K562 (cell line): Measurements from ENCODE around the gene ZNF280D. TPM values are rescaled to one million over a fixed set of nuclear protein-coding genes. Genes with fewer than 3 reads are reported as not detected.

Experiments
- ATAC-seq: fragments of 200-7000 bp; cut with Tn5 transposase; 3 replicates; pipeline ENCODE4 v1.9.1; 2020; ENCODE audit warnings: moderate library complexity
- BruUV-seq: library from RNA; stranded (reverse); fragments of 400-500 nt; replicated peaks from 2 replicates; lab custom pipeline; 2021; lab: Mats Ljungman, UMichigan
- CTCF ChIA-PET: fragments of 300-600 bp; formaldehyde crosslinking; extraction: SDS; loops from one replicate; lab custom pipeline; 2021; ENCODE audit warnings: low intra/inter-chr PET ratio; lab: Yijun Ruan, JAX
- POLR2A ChIA-PET: fragments of 300-600, 350-650 bp; sonication (Branson Sonifier 250); formaldehyde crosslinking; extraction: SDS; loops from one replicate; lab custom pipeline; 2021; ENCODE audit warnings: antibody characterized with exemption, inconsistent platforms; lab: Yijun Ruan, JAX
- DNase-seq, 4 experiments: peaks; one replicate each; pipeline versions ENCODE4 v3.0.0 to v3.0.0-alpha.2; 2011 to 2018; ENCODE audit warnings: low spot score in 3 of 4, mixed read lengths in 3 of 4; ENCODE audit errors: extremely low read depth in 1 of 4
- FAIRE-seq: peaks from 2 replicates; lab custom pipeline; 2011; peaks lifted over from hg19 to GRCh38; lab: Jason Lieb, UNC
- H2AFZ ChIP-seq: 2 replicates; pipeline ENCODE4 v1.6.0; 2011; ENCODE audit warnings: low read depth, low read length, control low read depth, inconsistent platforms
- H3K27ac ChIP-seq: fragments of 200-600 bp; 3 replicates; pipeline ENCODE4 v1.8.0; 2011; ENCODE audit warnings: low read depth, mild to moderate bottlenecking, control low read depth, inconsistent platforms, low read length, moderate library complexity, mixed read lengths; ENCODE audit errors: extremely low read depth
- H3K27me3 ChIP-seq, 2 experiments: fragments of 300-600 bp in 1 of 2; 2 replicates in 1 of 2; 3 replicates in 1 of 2; pipeline versions ENCODE4 v1.6.0 to v1.8.0; 2011; ENCODE audit warnings: inconsistent platforms in 2 of 2, low read length in 2 of 2, mild to moderate bottlenecking in 1 of 2, mixed read lengths in 1 of 2, moderate library complexity in 1 of 2; ENCODE audit not compliant: control insufficient read depth in 2 of 2, insufficient read depth in 2 of 2
- H3K36me3 ChIP-seq: fragments of 300-600 bp; 3 replicates; pipeline ENCODE4 v1.8.0; 2011; ENCODE audit warnings: mild to moderate bottlenecking, low read length, inconsistent platforms; ENCODE audit not compliant: control insufficient read depth, insufficient read depth
- H3K4me1 ChIP-seq, 2 experiments: fragments of 200-600 bp in 1 of 2; replicated peaks in 1 of 2; 2 replicates in 1 of 2; 3 replicates in 1 of 2; pipeline versions ENCODE4 v1.5.1 to v1.8.0; 2011; ENCODE audit warnings: inconsistent platforms in 2 of 2, low read length in 2 of 2, mild to moderate bottlenecking in 1 of 2, mixed read lengths in 1 of 2, moderate library complexity in 1 of 2; ENCODE audit not compliant: control insufficient read depth in 2 of 2, insufficient read depth in 2 of 2
- H3K4me2 ChIP-seq: 2 replicates; pipeline ENCODE4 v1.6.1; 2011; ENCODE audit warnings: low read length, control low read depth, inconsistent platforms, mixed read lengths; ENCODE audit not compliant: insufficient read depth
- H3K4me3 ChIP-seq: fragments of 200-600 bp; sonication (generic), shearing (Covaris generic); 2 replicates; pipeline ENCODE4 v1.5.1; 2016; ENCODE audit warnings: control low read depth, inconsistent platforms
- H3K79me2 ChIP-seq: fragments of 200-600 bp; 3 replicates; pipeline ENCODE4 v1.8.0; 2011; ENCODE audit warnings: low read length, inconsistent platforms; ENCODE audit not compliant: control insufficient read depth, insufficient read depth
- H3K9ac ChIP-seq, 2 experiments: 2 replicates each; pipeline versions ENCODE4 v1.6.0 to v1.6.1; 2011; ENCODE audit warnings: low read depth in 2 of 2, low read length in 2 of 2, control low read depth in 1 of 2, inconsistent platforms in 1 of 2, mild to moderate bottlenecking in 1 of 2, mixed read lengths in 1 of 2; ENCODE audit not compliant: insufficient read depth in 1 of 2
- H3K9me1 ChIP-seq: one replicate; pipeline ENCODE4 v1.6.0; 2011; ENCODE audit warnings: inconsistent platforms, mild to moderate bottlenecking, low read length, moderate library complexity; ENCODE audit not compliant: control insufficient read depth, insufficient read depth
- H3K9me3 ChIP-seq: replicated peaks from 2 replicates; pipeline ENCODE4 v1.5.1; 2011; ENCODE audit warnings: low read depth, low read length, inconsistent platforms; ENCODE audit not compliant: control insufficient read depth, insufficient read depth
- H4K20me1 ChIP-seq: replicated peaks from 2 replicates; pipeline ENCODE4 v1.6.1; 2011; ENCODE audit warnings: low read length, inconsistent platforms, mixed read lengths; ENCODE audit not compliant: control insufficient read depth, insufficient read depth
- CC2D1A ChIP-seq: fragments of 450-650 bp; IDR thresholded peaks from 2 replicates; pipeline ENCODE4 v1.6.1; 2017; ENCODE audit warnings: mild to moderate bottlenecking
- CSDE1 ChIP-seq, 2 experiments: fragments of 450-650 bp; IDR thresholded peaks; 2 replicates each; pipeline ENCODE4 v1.6.1; 2016; ENCODE audit warnings: mild to moderate bottlenecking in 1 of 2
- HNRNPUL1 ChIP-seq: fragments of 200-400 bp; formaldehyde crosslinking; IDR thresholded peaks from 2 replicates; pipeline ENCODE4 v1.6.1; 2017; ENCODE audit warnings: low read length
- IFI16 ChIP-seq: fragments of 250-450 bp; sonication (Bioruptor Pico); IDR thresholded peaks from 2 replicates; pipeline ENCODE4 v2.1.2; 2022; ENCODE audit warnings: mild to moderate bottlenecking, inconsistent platforms
- JUNB ChIP-seq: fragments of 450-650 bp; formaldehyde crosslinking; conservative IDR thresholded peaks from 2 replicates; pipeline ENCODE4 v1.4.0; 2020; ENCODE audit warnings: mild to moderate bottlenecking
- MTA3 ChIP-seq: fragments of 450-650 bp; formaldehyde crosslinking; IDR thresholded peaks from 2 replicates; pipeline ENCODE4 v1.6.1; 2017; ENCODE audit warnings: mild to moderate bottlenecking, borderline replicate concordance
- NRF1 ChIP-seq, 2 experiments: fragments of 450-650 bp; IDR thresholded peaks in 1 of 2; conservative IDR thresholded peaks in 1 of 2; 2 replicates each; pipeline ENCODE4 v1.6.1; 2014; ENCODE audit warnings: mild to moderate bottlenecking in 2 of 2
- PHB2 ChIP-seq: fragments of 450-650 bp; IDR thresholded peaks from 2 replicates; pipeline ENCODE4 v1.6.1; 2017; ENCODE audit warnings: low read depth
- PHF8 ChIP-seq: fragments of 200-600 bp; sonication (generic); IDR thresholded peaks from 2 replicates; pipeline ENCODE4 v1.6.1; 2012; ENCODE audit warnings: mixed run types, mild to moderate bottlenecking, inconsistent platforms, low read length, moderate library complexity, borderline replicate concordance
- POLR2AphosphoS5 ChIP-seq: IDR thresholded peaks from 2 replicates; pipeline ENCODE4 v1.6.1; 2011; ENCODE audit warnings: mild to moderate bottlenecking, low read depth, low read length, moderate library complexity; ENCODE audit not compliant: control insufficient read depth, insufficient read depth
- TBP ChIP-seq: optimal IDR thresholded peaks from 2 replicates; pipeline ENCODE3; 2011; ENCODE audit warnings: low read depth, low read length, improper control_type of control experiment
- TFAM ChIP-seq: fragments of 250-450 bp; sonication (Bioruptor Pico); conservative IDR thresholded peaks from 2 replicates; pipeline ENCODE4 v1.5.0; 2021; ENCODE audit warnings: mild to moderate bottlenecking, moderate library complexity
- THRA ChIP-seq: fragments of 450-650 bp; IDR thresholded peaks from 2 replicates; pipeline ENCODE4 v1.6.1; 2017; ENCODE audit warnings: mild to moderate bottlenecking, moderate library complexity
- ZNF197 ChIP-seq: fragments of 200-800 bp; sonication (Bioruptor generic); IDR thresholded peaks from 2 replicates; pipeline ENCODE4 v1.6.1; 2016; ENCODE audit warnings: low read depth, missing genetic modification characterization, missing compliant biosample characterization
- ZNF224 ChIP-seq: sonication (generic); formaldehyde crosslinking; IDR thresholded peaks from 2 replicates; pipeline ENCODE4 v1.8.0; 2022; ENCODE audit warnings: mild to moderate bottlenecking, missing genetic modification reagents
- in situ Hi-C: fragments of 300-500 bp; cut with MboI; formaldehyde crosslinking; loops from 4 replicates; pipeline ENCODE4 v1.15.0; 2018; ENCODE audit warnings: inconsistent platforms, mixed read lengths
- intact Hi-C: fragments of 100-400 bp; cut with micrococcal nuclease; formaldehyde crosslinking; loops from 2 replicates; pipeline ENCODE4 v1.14.2; 2022
- polyA plus RNA-seq, 8 experiments: library from polyadenylated mRNA; depleted of rRNA in 4 of 8; stranded (reverse) in 5 of 8; unstranded in 3 of 8; fragments of >200 nt; fragmentation: Nextera tagmentation in 2 of 8; fragmentation: Illumina TruSeq in 1 of 8; extraction: Ambion mirVana in 2 of 8; extraction: Trizol in 1 of 8; gene quantifications; 2 replicates each; pipeline versions ENCODE4 v1.2.1 to v1.2.3, GENCODE V29; 2011 to 2014; ENCODE audit warnings: inconsistent platforms in 1 of 8, missing spikeins in 1 of 8
- total RNA-seq, 7 experiments: library from RNA; depleted of rRNA in 6 of 7; stranded (reverse); fragments of >200 nt in 6 of 7; fragmentation: Illumina TruSeq in 2 of 7; extraction: Trizol in 2 of 7; gene quantifications; 2 replicates each; pipeline versions ENCODE4 v1.2.1 to v1.2.3, GENCODE V29; 2011 to 2021; ENCODE audit warnings: low replicate concordance in 1 of 7

ZNF280D gene
- total and polyA plus RNA-seq, 9 of the 15 experiments (the other 6 are each of a cell fraction or from before 2014, with no cell fraction given), result 8.3 to 21.8 (median 18.4) TPM

- H3K4me2 ChIP-seq, result no peak overlapping the region
- FAIRE-seq, result no peak
- H3K79me2 ChIP-seq, result no peaks in the 10 kb centered on the region
- H3K4me1 ChIP-seq, result no peaks in the 10 kb centered on the region
- BruUV-seq, result no TSS peak
- H4K20me1 ChIP-seq, result no peaks in the 10 kb centered on the region
- no peaks in the 10 kb centered on the region for H3K9me3 ChIP-seq
- no peak overlapping the region for H3K27ac ChIP-seq
- no peaks in the 10 kb centered on the region; the same call in 2 of the 3 replicates for H3K36me3 ChIP-seq
- no peak overlapping the region for H2AFZ ChIP-seq
- H3K9ac ChIP-seq, result no peak overlapping the region
- ChIA-PET POLR2A (no interaction called here), CTCF (no interaction called here)
- DNase-seq, result no peak
- intact Hi-C loops (no loop called here), in situ Hi-C loops (no loop called here)
- no peak overlapping the region for H3K4me3 ChIP-seq
- ATAC-seq, result no peak
- TF ChIP-seq HNRNPUL1 (no peak), THRA (no peak), JUNB (CRISPR knock-in tag) (no peak), TFAM (CRISPR knock-in tag) (no peak), ZNF224 (no peak), POLR2AphosphoS5 (no peak), TBP (no peak), CSDE1 (IDR thresholded peaks at IDR 0.05) (no peak), MTA3 (no peak), CC2D1A (no peak), PHF8 (no peak), ZNF197 (CRISPR knock-in tag) (no peak), IFI16 (CRISPR knock-in tag) (no peak), PHB2 (no peak), NRF1 (conservative IDR thresholded peaks at IDR 0.05 in 1 of 2, IDR thresholded peaks at IDR 0.05 in 1 of 2) (no peak)
- H3K27me3 ChIP-seq, result no peaks in the 10 kb centered on the region
- H3K9me1 ChIP-seq, result no peaks in the 10 kb centered on the region
Measured at GRCh38 chr15:56653107-56653506, 80.2 kb downstream of the ZNF280D start.
